Liver (tissue), 9 donors: ENCODE results near the gene GALNT10. TPM values are rescaled to one million over a fixed set of nuclear protein-coding genes. Genes with fewer than 3 reads are reported as not detected.
"Not testable (repeated sequence)": the region's sequence is repeated elsewhere in the genome, so short reads cannot be mapped to it uniquely, and the experiment has no call there.

Source experiments
- DNase-seq: peaks from one replicate; pipeline ENCODE4 v3.0.0-alpha.2; 2017; ENCODE audit warnings: low spot score
- H3K27ac ChIP-seq, 2 donors: one replicate each; pipeline ENCODE4 v1.7.0; 2013; ENCODE audit warnings: inconsistent platforms in 2 of 2, low read length in 2 of 2, control low read depth in 1 of 2, low read depth in 1 of 2, mild to moderate bottlenecking in 1 of 2
- H3K27me3 ChIP-seq, 4 donors: one replicate each; pipeline versions ENCODE4 v1.6.1 to v1.7.0; 2013; ENCODE audit warnings: low read length in 3 of 4, inconsistent platforms in 1 of 4, mild to moderate bottlenecking in 1 of 4, moderate library complexity in 1 of 4; ENCODE audit not compliant: control insufficient read depth in 4 of 4, insufficient read depth in 4 of 4
- H3K36me3 ChIP-seq, 4 donors: one replicate each; pipeline versions ENCODE4 v1.6.1 to v1.7.0; 2013; ENCODE audit warnings: low read length in 3 of 4, mild to moderate bottlenecking in 3 of 4, low read depth in 1 of 4, moderate library complexity in 1 of 4; ENCODE audit not compliant: control insufficient read depth in 4 of 4, insufficient read depth in 3 of 4
- H3K4me1 ChIP-seq, 4 donors: one replicate each; pipeline versions ENCODE4 v1.6.1 to v1.7.0; 2013; ENCODE audit warnings: low read length in 3 of 4, mild to moderate bottlenecking in 3 of 4, moderate library complexity in 1 of 4; ENCODE audit not compliant: control insufficient read depth in 4 of 4, insufficient read depth in 4 of 4
- H3K4me3 ChIP-seq, 3 donors: one replicate each; pipeline versions ENCODE4 v1.6.1 to v1.7.0; 2013; ENCODE audit warnings: low read length in 3 of 3, control low read depth in 1 of 3, low read depth in 1 of 3, mild to moderate bottlenecking in 1 of 3
- H3K9ac ChIP-seq, 2 donors: one replicate each; pipeline ENCODE4 v1.7.0; 2013; ENCODE audit warnings: low read length in 2 of 2, mild to moderate bottlenecking in 2 of 2, moderate library complexity in 2 of 2, control low read depth in 1 of 2, low read depth in 1 of 2
- H3K9me3 ChIP-seq, 4 donors: one replicate each; pipeline versions ENCODE4 v1.6.1 to v1.7.0; 2013; ENCODE audit warnings: low read length in 3 of 4; ENCODE audit not compliant: control insufficient read depth in 4 of 4
- ATF3 ChIP-seq: IDR thresholded peaks from 2 replicates; pipeline ENCODE4 v1.6.1; 2016; ENCODE audit warnings: antibody characterized with exemption
- EGR1 ChIP-seq, 2 donors: IDR thresholded peaks; 2 replicates each; pipeline ENCODE4 v1.6.1; 2016 to 2018; ENCODE audit warnings: antibody characterized with exemption in 2 of 2, low read depth in 2 of 2
- GABPA ChIP-seq, 2 donors: IDR thresholded peaks in 1 of 2; conservative IDR thresholded peaks in 1 of 2; 2 replicates each; pipeline ENCODE4 v1.6.1; 2016; ENCODE audit warnings: antibody characterized with exemption in 2 of 2, mild to moderate bottlenecking in 1 of 2, moderate library complexity in 1 of 2
- HNF4G ChIP-seq: IDR thresholded peaks from 2 replicates; pipeline ENCODE4 v1.6.1; 2016; ENCODE audit warnings: antibody characterized with exemption
- JUND ChIP-seq, 2 donors: IDR thresholded peaks; 2 replicates each; pipeline ENCODE4 v1.6.1; 2016; ENCODE audit warnings: antibody characterized with exemption in 2 of 2
- NR2F2 ChIP-seq: IDR thresholded peaks from 2 replicates; pipeline ENCODE4 v1.6.1; 2016; ENCODE audit warnings: antibody characterized with exemption
- RAD21 ChIP-seq, 2 donors: IDR thresholded peaks; 2 replicates each; pipeline ENCODE4 v1.6.1; 2016; ENCODE audit warnings: antibody characterized with exemption in 2 of 2, mild to moderate bottlenecking in 2 of 2
- SP1 ChIP-seq: IDR thresholded peaks from 2 replicates; pipeline ENCODE4 v1.6.1; 2018; ENCODE audit warnings: antibody characterized with exemption, mild to moderate bottlenecking
- TAF1 ChIP-seq: conservative IDR thresholded peaks from 2 replicates; pipeline ENCODE4 v1.6.1; 2016; ENCODE audit warnings: antibody characterized with exemption, mild to moderate bottlenecking
- WGBS: extraction: QIAGEN DNeasy Blood & Tissue Kit; methylation state at CpG from one replicate; pipeline ENCODE4 v1.1.7; 2013; 5-methylcytosine and 5-hydroxymethylcytosine counted together
- polyA plus RNA-seq, 2 donors: library from polyadenylated mRNA; stranded (reverse) in 1 of 2; unstranded in 1 of 2; fragments of 200-250 nt in 1 of 2; fragments of >200 nt in 1 of 2; fragmentation: Nextera tagmentation in 1 of 2; extraction: Ambion mirVana in 1 of 2; gene quantifications; one replicate each; pipeline versions ENCODE4 v1.2.1 to v1.2.3, GENCODE V29; 2013 to 2015
- total RNA-seq, 2 donors: library from RNA; depleted of rRNA; stranded (reverse); fragments of >200 nt; gene quantifications; one replicate each; pipeline ENCODE4 v1.2.3, GENCODE V29; 2014
- TF ChIP-seq, protein P1 (sequence below): IDR thresholded peaks from 2 replicates; pipeline ENCODE4 v1.6.1; 2016; ENCODE audit warnings: antibody characterized with exemption
- TF ChIP-seq, protein P2 (sequence below): IDR thresholded peaks from 2 replicates; pipeline ENCODE4 v1.6.1; 2016; ENCODE audit warnings: antibody characterized with exemption, mild to moderate bottlenecking
- donor health status: healthy.
- donor health status: healthy.
- donor health status: healthy.
- donor health status: healthy.
- donor health status: healthy.

The GALNT10 gene
- total and polyA plus RNA-seq, 4 donors, result 1.1 to 17.8 (median 5.3) TPM

DNA sequence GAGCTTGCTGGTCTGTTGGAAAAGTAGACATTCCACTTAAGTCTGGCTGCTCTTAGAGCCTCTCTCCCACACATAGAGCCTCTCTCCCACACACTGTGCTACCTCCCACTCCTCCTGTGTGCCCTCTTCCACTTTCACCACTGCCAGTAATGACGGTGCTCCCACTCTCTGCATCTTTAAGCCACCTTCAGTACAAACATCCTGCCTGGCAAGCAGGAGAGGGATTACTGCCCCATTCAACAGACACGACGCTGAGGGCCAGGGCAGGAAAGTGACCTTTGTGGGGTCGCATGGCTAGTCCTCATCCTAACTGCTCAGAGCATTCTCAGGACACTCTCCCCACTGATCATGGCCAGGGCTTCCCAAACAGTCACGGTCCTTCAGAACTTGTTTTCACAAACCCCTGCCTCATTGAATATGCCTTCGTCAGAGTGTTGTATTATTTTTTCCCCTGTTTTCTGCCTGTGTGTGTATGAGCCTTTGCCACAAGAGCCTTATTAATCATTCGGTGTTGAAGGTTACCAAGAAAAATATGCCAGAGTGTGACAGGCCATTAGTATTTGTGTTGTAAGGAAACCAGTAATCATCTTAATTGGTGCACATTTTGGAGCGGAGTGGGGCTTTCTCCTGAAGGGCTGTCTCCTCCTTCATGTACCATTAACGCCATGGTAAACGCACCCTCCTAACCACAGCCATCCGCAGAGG lies 168.1 kb downstream of the GALNT10 start:
- DNase-seq, result no peak
- Histone ChIP-seq H3K4me1 (no peaks in the 10 kb centered on the region), H3K9ac (no peak overlapping the region), H3K27ac (no peak overlapping the region), H3K27me3 (no peaks in the 10 kb centered on the region), H3K9me3 (no peaks in the 10 kb centered on the region), H3K4me3 (no peak overlapping the region), H3K36me3 (no peaks in the 10 kb centered on the region)
- TF ChIP-seq JUND (IDR thresholded peaks at IDR 0.05), result no peak
- TF ChIP-seq HNF4G, result no peak
- TF ChIP-seq, protein P1, sequence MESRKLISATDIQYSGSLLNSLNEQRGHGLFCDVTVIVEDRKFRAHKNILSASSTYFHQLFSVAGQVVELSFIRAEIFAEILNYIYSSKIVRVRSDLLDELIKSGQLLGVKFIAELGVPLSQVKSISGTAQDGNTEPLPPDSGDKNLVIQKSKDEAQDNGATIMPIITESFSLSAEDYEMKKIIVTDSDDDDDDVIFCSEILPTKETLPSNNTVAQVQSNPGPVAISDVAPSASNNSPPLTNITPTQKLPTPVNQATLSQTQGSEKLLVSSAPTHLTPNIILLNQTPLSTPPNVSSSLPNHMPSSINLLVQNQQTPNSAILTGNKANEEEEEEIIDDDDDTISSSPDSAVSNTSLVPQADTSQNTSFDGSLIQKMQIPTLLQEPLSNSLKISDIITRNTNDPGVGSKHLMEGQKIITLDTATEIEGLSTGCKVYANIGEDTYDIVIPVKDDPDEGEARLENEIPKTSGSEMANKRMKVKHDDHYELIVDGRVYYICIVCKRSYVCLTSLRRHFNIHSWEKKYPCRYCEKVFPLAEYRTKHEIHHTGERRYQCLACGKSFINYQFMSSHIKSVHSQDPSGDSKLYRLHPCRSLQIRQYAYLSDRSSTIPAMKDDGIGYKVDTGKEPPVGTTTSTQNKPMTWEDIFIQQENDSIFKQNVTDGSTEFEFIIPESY, result no peak
- no peak for TF ChIP-seq RAD21 (IDR thresholded peaks at IDR 0.05)
- TF ChIP-seq, protein P2, sequence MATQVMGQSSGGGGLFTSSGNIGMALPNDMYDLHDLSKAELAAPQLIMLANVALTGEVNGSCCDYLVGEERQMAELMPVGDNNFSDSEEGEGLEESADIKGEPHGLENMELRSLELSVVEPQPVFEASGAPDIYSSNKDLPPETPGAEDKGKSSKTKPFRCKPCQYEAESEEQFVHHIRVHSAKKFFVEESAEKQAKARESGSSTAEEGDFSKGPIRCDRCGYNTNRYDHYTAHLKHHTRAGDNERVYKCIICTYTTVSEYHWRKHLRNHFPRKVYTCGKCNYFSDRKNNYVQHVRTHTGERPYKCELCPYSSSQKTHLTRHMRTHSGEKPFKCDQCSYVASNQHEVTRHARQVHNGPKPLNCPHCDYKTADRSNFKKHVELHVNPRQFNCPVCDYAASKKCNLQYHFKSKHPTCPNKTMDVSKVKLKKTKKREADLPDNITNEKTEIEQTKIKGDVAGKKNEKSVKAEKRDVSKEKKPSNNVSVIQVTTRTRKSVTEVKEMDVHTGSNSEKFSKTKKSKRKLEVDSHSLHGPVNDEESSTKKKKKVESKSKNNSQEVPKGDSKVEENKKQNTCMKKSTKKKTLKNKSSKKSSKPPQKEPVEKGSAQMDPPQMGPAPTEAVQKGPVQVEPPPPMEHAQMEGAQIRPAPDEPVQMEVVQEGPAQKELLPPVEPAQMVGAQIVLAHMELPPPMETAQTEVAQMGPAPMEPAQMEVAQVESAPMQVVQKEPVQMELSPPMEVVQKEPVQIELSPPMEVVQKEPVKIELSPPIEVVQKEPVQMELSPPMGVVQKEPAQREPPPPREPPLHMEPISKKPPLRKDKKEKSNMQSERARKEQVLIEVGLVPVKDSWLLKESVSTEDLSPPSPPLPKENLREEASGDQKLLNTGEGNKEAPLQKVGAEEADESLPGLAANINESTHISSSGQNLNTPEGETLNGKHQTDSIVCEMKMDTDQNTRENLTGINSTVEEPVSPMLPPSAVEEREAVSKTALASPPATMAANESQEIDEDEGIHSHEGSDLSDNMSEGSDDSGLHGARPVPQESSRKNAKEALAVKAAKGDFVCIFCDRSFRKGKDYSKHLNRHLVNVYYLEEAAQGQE, result no peak
- no peak for TF ChIP-seq SP1
- no peak for TF ChIP-seq TAF1
- no peak for TF ChIP-seq GABPA (IDR thresholded peaks at IDR 0.05 in 1 of 2, conservative IDR thresholded peaks at IDR 0.05 in 1 of 2)
- no peak for TF ChIP-seq ATF3
- 87% methylated on average over 11 of the region's 11 CpGs for WGBS

DNA sequence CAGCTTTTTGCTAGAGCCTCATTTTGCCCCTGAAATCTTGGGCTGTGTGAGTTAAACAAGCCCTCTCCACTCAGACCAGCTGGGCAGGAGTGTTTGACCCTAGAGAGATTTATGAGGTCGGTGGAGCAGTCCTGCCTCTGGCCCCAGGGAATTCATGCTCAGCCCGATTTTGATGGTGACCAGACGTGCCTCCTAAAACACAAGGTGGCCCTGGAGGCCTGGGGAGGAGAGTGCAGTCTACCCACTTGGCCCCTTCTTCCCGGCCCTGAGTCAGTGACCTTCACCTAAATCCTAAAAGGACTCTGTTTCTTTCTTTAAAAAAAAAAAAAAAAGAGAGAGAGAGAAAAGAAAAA lies 168.7 kb downstream of the GALNT10 start:
- 79% methylated on average over 4 of the region's 4 CpGs for WGBS
- DNase-seq, result no peak
- Histone ChIP-seq H3K27me3 (no peaks in the 10 kb centered on the region), H3K27ac (no peak overlapping the region), H3K36me3 (no peaks in the 10 kb centered on the region), H3K4me3 (no peak overlapping the region), H3K9ac (no peak overlapping the region), H3K9me3 (no peaks in the 10 kb centered on the region), H3K4me1 (no peaks in the 10 kb centered on the region)
- no peak for TF ChIP-seq ATF3
- no peak for TF ChIP-seq SP1
- TF ChIP-seq NR2F2, result peak; percentile 17
- no peak for TF ChIP-seq JUND (IDR thresholded peaks at IDR 0.05)
- no peak for TF ChIP-seq EGR1 (IDR thresholded peaks at IDR 0.05; ENCODE audit: low read depth in 2 of 2)

GRCh38 chr5:154360241-154360640 lies 169.7 kb downstream of the GALNT10 start:
- not testable (repeated sequence) for H3K27me3 ChIP-seq, H3K27ac ChIP-seq, H3K36me3 ChIP-seq, H3K4me3 ChIP-seq, H3K9me3 ChIP-seq, H3K4me1 ChIP-seq, H3K9ac ChIP-seq, DNase-seq
- 91% methylated on average over 7 of the region's 7 CpGs for WGBS
